Spleen (tissue), 7 donors: ENCODE measurements around the gene SLC8A2.

Experiments used
- CTCF ChIP-seq, 11 experiments: fragments of 200-600 bp in 7 of 11; fragments of 450-650 bp in 4 of 11; sonication (generic) in 4 of 11; IDR thresholded peaks in 8 of 11; conservative IDR thresholded peaks in 3 of 11; 1 replicate in 7 of 11; 2 replicates in 4 of 11; pipeline versions ENCODE4 v1.4.0 to v1.8.0; 2016 to 2021; ENCODE audit warnings: antibody characterized with exemption in 11 of 11, inconsistent platforms in 4 of 11, mild to moderate bottlenecking in 1 of 11
- POLR2A ChIP-seq, 3 donors: fragments of 450-650 bp; IDR thresholded peaks; one replicate each; pipeline ENCODE4 v1.5.1; 2017; ENCODE audit warnings: antibody characterized with exemption in 3 of 3, mild to moderate bottlenecking in 1 of 3
- POLR2AphosphoS5 ChIP-seq, 3 donors: sonication (generic); formaldehyde crosslinking; IDR thresholded peaks; one replicate each; pipeline ENCODE4 v1.5.1; 2017; ENCODE audit warnings: antibody characterized with exemption in 3 of 3
- donor health status: DM: no; HTN: no; CAD: no; lungs with moderate emphysema.
- donor health status: DM: no; HTN: no; CAD: no.
- donor health status: DM: no; HTN: no; CAD: no.

DNA sequence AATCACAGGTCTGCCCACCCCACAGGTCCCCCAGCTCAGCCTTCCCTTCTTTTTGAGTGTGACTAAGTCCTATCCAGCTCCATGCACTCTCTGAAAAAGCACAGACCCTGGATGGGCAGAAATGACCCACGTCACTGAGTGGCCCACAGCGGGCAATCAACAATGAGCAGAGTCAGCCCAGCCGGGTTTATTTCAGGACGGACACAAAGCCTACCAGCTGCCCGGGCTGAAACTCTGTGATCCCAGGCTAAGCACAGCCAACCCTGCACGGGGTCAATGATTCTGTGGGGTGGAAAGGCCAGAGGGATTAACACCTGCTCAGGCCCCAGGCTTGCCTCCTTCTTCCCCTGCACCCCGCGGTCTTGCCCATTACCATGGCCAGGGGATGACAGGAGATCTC lies 34.8 kb upstream of the SLC8A2 start:
- TF ChIP-seq CTCF (IDR thresholded peaks at IDR 0.05 in 8 of 11, conservative IDR thresholded peaks at IDR 0.05 in 3 of 11) (no peak), POLR2AphosphoS5 (IDR thresholded peaks at IDR 0.05) (no peak), POLR2A (IDR thresholded peaks at IDR 0.05) (no peak)
